Mucosa of rectum (tissue), 2 donors: Measurements from ENCODE around the gene KCNIP4.
"Not testable (repeated sequence)": the region's sequence is repeated elsewhere in the genome, so short reads cannot be mapped to it uniquely, and the experiment has no call there.

Experiments used
- H3K27ac ChIP-seq, 2 donors: one replicate each; pipeline ENCODE4 v1.7.0; 2013; ENCODE audit warnings: inconsistent platforms in 2 of 2, low read depth in 2 of 2, low read length in 2 of 2
- H3K27me3 ChIP-seq, 2 donors: one replicate each; pipeline ENCODE4 v1.7.0; 2013; ENCODE audit warnings: low read length in 2 of 2; ENCODE audit not compliant: control insufficient read depth in 2 of 2, insufficient read depth in 2 of 2
- H3K36me3 ChIP-seq, 2 donors: one replicate each; pipeline ENCODE4 v1.7.0; 2013; ENCODE audit warnings: low read length in 2 of 2; ENCODE audit not compliant: control insufficient read depth in 2 of 2, insufficient read depth in 2 of 2
- H3K4me1 ChIP-seq, 2 donors: one replicate each; pipeline ENCODE4 v1.7.0; 2013; ENCODE audit warnings: low read length in 2 of 2, mild to moderate bottlenecking in 1 of 2; ENCODE audit not compliant: control insufficient read depth in 2 of 2, insufficient read depth in 2 of 2
- H3K4me3 ChIP-seq, 2 donors: one replicate each; pipeline ENCODE4 v1.7.0; 2013; ENCODE audit warnings: low read length in 2 of 2
- H3K9ac ChIP-seq, 2 donors: one replicate each; pipeline ENCODE4 v1.7.0; 2013; ENCODE audit warnings: low read length in 2 of 2, low read depth in 1 of 2, mild to moderate bottlenecking in 1 of 2
- H3K9me3 ChIP-seq, 2 donors: one replicate each; pipeline ENCODE4 v1.7.0; 2013; ENCODE audit warnings: low read length in 2 of 2; ENCODE audit not compliant: control insufficient read depth in 2 of 2
- donor health status: healthy.
- donor health status: Normal muscosa, but diverticular disease.

The KCNIP4 gene

GRCh38 chr4:21374641-21375368 lies 573.8 kb downstream of the KCNIP4 start:
- H3K4me1 ChIP-seq: no peaks in the 10 kb centered on the region
- H3K27me3 ChIP-seq: no peaks in the 10 kb centered on the region
- no peak overlapping the region for H3K27ac ChIP-seq
- no peaks in the 10 kb centered on the region for H3K36me3 ChIP-seq
- no peak overlapping the region for H3K4me3 ChIP-seq
- H3K9me3 ChIP-seq: no peaks in the 10 kb centered on the region
- H3K9ac ChIP-seq: no peak overlapping the region

- no peaks in the 10 kb centered on the region for H3K27me3 ChIP-seq
- no peak overlapping the region for H3K4me3 ChIP-seq
- H3K36me3 ChIP-seq: no peaks in the 10 kb centered on the region
- H3K9ac ChIP-seq: no peak overlapping the region
- H3K4me1 ChIP-seq: no peaks in the 10 kb centered on the region
- H3K9me3 ChIP-seq: no peaks in the 10 kb centered on the region
- no peak overlapping the region for H3K27ac ChIP-seq
Observed at GRCh38 chr4:21367567-21367966, 581.0 kb downstream of the KCNIP4 start.

- no peak overlapping the region for H3K27ac ChIP-seq
- no peaks in the 10 kb centered on the region for H3K9me3 ChIP-seq
- H3K4me1 ChIP-seq: no peaks in the 10 kb centered on the region
- no peak overlapping the region for H3K4me3 ChIP-seq
- no peaks in the 10 kb centered on the region for H3K36me3 ChIP-seq
- no peak overlapping the region for H3K9ac ChIP-seq
- no peaks in the 10 kb centered on the region for H3K27me3 ChIP-seq
Observed at GRCh38 chr4:21366840-21367239, 581.7 kb downstream of the KCNIP4 start.

DNA sequence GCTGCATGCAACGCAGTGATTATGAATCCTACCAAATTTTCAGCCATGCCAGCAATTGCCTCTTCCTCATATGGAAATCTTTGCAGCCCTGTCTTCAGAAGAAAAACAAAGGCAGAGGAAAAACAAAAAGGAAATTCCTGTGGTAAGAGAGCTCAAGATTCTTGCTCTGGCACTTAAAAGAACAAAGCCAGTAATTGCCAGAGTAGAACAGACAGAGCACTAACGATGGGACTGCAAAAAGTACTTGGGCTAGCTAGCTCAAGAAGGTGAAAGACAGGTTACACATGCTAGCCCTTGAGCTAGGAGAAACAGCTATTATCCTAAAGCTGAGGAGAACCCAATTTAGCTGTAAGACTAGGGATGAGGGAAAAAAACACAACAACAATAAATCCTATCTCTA lies 582.3 kb downstream of the KCNIP4 start:
- no peak overlapping the region for H3K9ac ChIP-seq
- H3K27me3 ChIP-seq: no peaks in the 10 kb centered on the region
- no peaks in the 10 kb centered on the region for H3K9me3 ChIP-seq
- no peak overlapping the region for H3K4me3 ChIP-seq
- no peaks in the 10 kb centered on the region for H3K36me3 ChIP-seq
- H3K4me1 ChIP-seq: no peaks in the 10 kb centered on the region
- no peak overlapping the region for H3K27ac ChIP-seq

DNA sequence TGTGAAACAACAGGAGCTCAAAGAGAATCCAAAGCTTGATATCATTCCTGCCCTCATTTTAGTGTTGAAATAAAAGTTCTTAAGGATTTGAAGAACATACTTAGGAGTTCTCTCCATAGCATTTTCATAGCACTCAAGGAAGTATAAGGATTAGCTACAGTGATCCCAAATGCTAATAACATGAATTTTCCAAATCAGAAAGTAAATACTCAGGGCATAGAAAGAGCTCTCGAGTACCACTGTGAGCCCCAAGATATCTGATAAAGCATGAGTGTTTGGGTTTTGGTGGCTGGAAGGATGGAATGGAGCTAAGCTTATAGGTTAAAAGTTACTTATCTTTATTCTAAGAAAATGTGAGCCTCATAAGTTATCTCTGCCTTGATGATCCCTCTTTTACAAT lies 584.9 kb downstream of the KCNIP4 start:
- Histone ChIP-seq H3K4me3 (no peak overlapping the region), H3K36me3 (no peaks in the 10 kb centered on the region), H3K27ac (no peak overlapping the region), H3K27me3 (no peaks in the 10 kb centered on the region), H3K4me1 (no peaks in the 10 kb centered on the region), H3K9ac (no peak overlapping the region), H3K9me3 (no peaks in the 10 kb centered on the region)

GRCh38 chr4:21352354-21352753 lies 596.2 kb downstream of the KCNIP4 start:
- not testable (repeated sequence) for H3K4me1 ChIP-seq, H3K4me3 ChIP-seq, H3K9me3 ChIP-seq, H3K9ac ChIP-seq, H3K27me3 ChIP-seq, H3K27ac ChIP-seq, H3K36me3 ChIP-seq

- Histone ChIP-seq H3K9ac (no peak overlapping the region), H3K27me3 (no peaks in the 10 kb centered on the region), H3K4me1 (no peaks in the 10 kb centered on the region), H3K27ac (no peak overlapping the region), H3K36me3 (no peaks in the 10 kb centered on the region), H3K9me3 (no peaks in the 10 kb centered on the region), H3K4me3 (no peak overlapping the region)
Observed at GRCh38 chr4:21347142-21347541, 601.4 kb downstream of the KCNIP4 start.

DNA sequence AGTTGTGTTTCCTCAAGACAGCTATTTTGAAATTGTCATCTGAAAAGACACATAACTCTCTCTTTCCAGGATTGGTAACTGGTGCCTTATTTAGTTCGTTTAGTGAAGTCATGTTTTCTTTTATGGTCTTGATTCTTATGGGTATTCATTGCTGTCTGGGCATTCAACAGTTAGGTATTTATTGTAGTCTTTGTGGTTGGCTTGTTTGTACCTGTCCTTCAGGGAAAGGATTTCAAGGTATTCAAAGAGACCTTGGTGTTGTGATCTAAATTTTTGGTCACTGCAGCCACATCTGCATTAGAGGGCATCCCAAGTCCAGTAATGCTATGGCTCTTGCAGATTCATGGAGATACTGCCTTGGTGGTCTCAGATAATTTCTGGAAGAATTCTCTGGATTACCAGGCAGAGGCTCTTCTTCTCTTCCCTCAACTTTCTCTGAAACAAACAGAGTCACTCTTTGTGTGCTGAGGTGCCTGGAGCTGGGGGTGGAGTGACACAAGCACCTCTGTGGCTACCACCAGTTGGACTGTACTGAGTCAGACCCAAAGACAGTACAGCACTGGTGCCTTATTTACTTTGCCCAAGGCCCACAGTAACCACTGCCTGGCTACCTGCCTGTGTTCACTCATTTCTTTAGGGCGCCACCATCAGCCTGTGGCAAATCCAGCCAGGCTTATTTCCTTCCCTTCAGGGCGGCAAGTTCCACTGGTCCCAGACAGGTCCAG lies 620.4 kb downstream of the KCNIP4 start:
- H3K27me3 ChIP-seq: no peaks in the 10 kb centered on the region
- H3K4me1 ChIP-seq: no peaks in the 10 kb centered on the region
- H3K4me3 ChIP-seq: no peak overlapping the region
- no peaks in the 10 kb centered on the region for H3K9me3 ChIP-seq
- no peak overlapping the region for H3K27ac ChIP-seq
- no peak overlapping the region for H3K9ac ChIP-seq
- H3K36me3 ChIP-seq: no peaks in the 10 kb centered on the region

- H3K36me3 ChIP-seq: no peaks in the 10 kb centered on the region
- no peaks in the 10 kb centered on the region for H3K4me1 ChIP-seq
- no peaks in the 10 kb centered on the region for H3K9me3 ChIP-seq
- no peak overlapping the region for H3K4me3 ChIP-seq
- H3K27ac ChIP-seq: no peak overlapping the region
- H3K9ac ChIP-seq: no peak overlapping the region
- H3K27me3 ChIP-seq: no peaks in the 10 kb centered on the region
Observed at GRCh38 chr4:21320034-21320433, 628.5 kb downstream of the KCNIP4 start.

DNA sequence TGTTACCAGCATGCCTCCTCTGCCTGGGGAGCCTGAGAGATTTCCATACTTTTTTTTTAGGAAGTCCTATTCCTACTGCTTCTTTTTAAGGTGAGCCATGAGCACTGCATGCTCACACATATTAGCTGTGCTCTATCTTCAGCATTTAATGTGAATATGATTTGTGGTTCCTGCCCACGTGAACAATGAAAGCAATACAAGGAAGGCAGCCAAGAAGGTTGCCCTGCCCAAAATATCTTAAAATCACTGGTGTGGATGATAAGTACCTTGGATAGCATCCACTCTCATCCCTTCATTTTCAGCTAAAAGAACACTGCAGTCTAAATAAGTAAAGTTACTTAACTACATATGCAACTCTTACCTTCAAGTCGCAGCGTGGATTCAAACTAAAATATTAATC lies 640.9 kb downstream of the KCNIP4 start:
- Histone ChIP-seq H3K27me3 (no peaks in the 10 kb centered on the region), H3K4me3 (no peak overlapping the region), H3K36me3 (no peaks in the 10 kb centered on the region), H3K9me3 (no peaks in the 10 kb centered on the region), H3K4me1 (no peaks in the 10 kb centered on the region), H3K9ac (no peak overlapping the region), H3K27ac (no peak overlapping the region)
